Suprapubic skin (tissue), 4 donors: ENCODE measurements around the gene SH2D2A. TPM values are rescaled to one million over a fixed set of nuclear protein-coding genes. Genes with fewer than 3 reads are reported as not detected.
A peak's percentile ranks its signal among the peaks of the same experiment; 100 is the strongest.

Experiments
- DNase-seq, 2 donors: peaks; one replicate each; pipeline ENCODE4 v3.0.0-alpha.2; 2019; ENCODE audit warnings: low spot score in 2 of 2
- H3K27ac ChIP-seq: fragments of 200-600 bp; sonication (generic); one replicate; pipeline ENCODE4 v1.5.1; 2019
- H3K27me3 ChIP-seq: fragments of 200-600 bp; sonication (generic); one replicate; pipeline ENCODE4 v1.5.1; 2019
- H3K36me3 ChIP-seq: fragments of 200-600 bp; sonication (generic); one replicate; pipeline ENCODE4 v1.5.1; 2019
- H3K4me1 ChIP-seq: fragments of 200-600 bp; sonication (generic); one replicate; pipeline ENCODE4 v1.5.1; 2019
- H3K4me3 ChIP-seq: fragments of 200-600 bp; sonication (generic); one replicate; pipeline ENCODE4 v1.5.1; 2019; ENCODE audit warnings: mild to moderate bottlenecking
- H3K9me3 ChIP-seq: fragments of 200-600 bp; sonication (generic); one replicate; pipeline ENCODE4 v1.5.1; 2019
- CTCF ChIP-seq, 2 donors: fragments of 200-600 bp in 1 of 2; fragments of 450-650 bp in 1 of 2; sonication (generic) in 1 of 2; IDR thresholded peaks; one replicate each; pipeline ENCODE4 v1.5.1; 2016 to 2019; ENCODE audit warnings: antibody characterized with exemption in 2 of 2, mild to moderate bottlenecking in 1 of 2, moderate library complexity in 1 of 2
- EP300 ChIP-seq: sonication (generic); formaldehyde crosslinking; IDR thresholded peaks from one replicate; pipeline ENCODE4 v1.6.1; 2017; ENCODE audit warnings: antibody characterized with exemption
- POLR2A ChIP-seq, 2 donors: fragments of 450-650 bp; IDR thresholded peaks; one replicate each; pipeline ENCODE4 v1.6.1; 2017; ENCODE audit warnings: antibody characterized with exemption in 2 of 2, mild to moderate bottlenecking in 2 of 2, moderate library complexity in 2 of 2
- POLR2AphosphoS5 ChIP-seq, 3 donors: sonication (generic); formaldehyde crosslinking; IDR thresholded peaks; one replicate each; pipeline ENCODE4 v1.6.1; 2017; ENCODE audit warnings: antibody characterized with exemption in 3 of 3
- WGBS: methylation state at CpG from one replicate; pipeline ENCODE4 v1.1.5; 2018; 5-methylcytosine and 5-hydroxymethylcytosine counted together
- total RNA-seq, 4 donors: library from RNA; depleted of rRNA; stranded (reverse); fragments of >200 nt; gene quantifications; one replicate each; pipeline ENCODE4 v1.1.0, GENCODE V29; 2016

The SH2D2A gene
- total RNA-seq, 4 donors from 2014 or later = 0.29 to 0.48 TPM; not detected in 2

- H3K4me1 ChIP-seq = no peaks in the 10 kb centered on the region
Measured at GRCh38 chr1:156823210-156823790, 6.7 kb upstream of the SH2D2A start.

GRCh38 chr1:156822680-156823079 lies 6.0 kb upstream of the SH2D2A start:
- Histone ChIP-seq H3K9me3 (no peaks in the 10 kb centered on the region), H3K4me3 (no peak overlapping the region), H3K27me3 (peaks cover 8% of the 10 kb centered on the region), H3K4me1 (no peaks in the 10 kb centered on the region), H3K27ac (no peak overlapping the region), H3K36me3 (no peaks in the 10 kb centered on the region)
- TF ChIP-seq EP300 (no peak), POLR2AphosphoS5 (IDR thresholded peaks at IDR 0.05) (no peak), POLR2A (IDR thresholded peaks at IDR 0.05) (no peak), CTCF (IDR thresholded peaks at IDR 0.05) (no peak)
- DNase-seq = no peak
- 94% methylated on average over 1 of the region's 1 CpG for WGBS

More at GRCh38 chr1:156823210-156823790, 6.7 kb upstream of the SH2D2A start:
- Histone ChIP-seq H3K4me3 (no peak overlapping the region), H3K36me3 (no peaks in the 10 kb centered on the region), H3K27me3 (peaks cover 8% of the 10 kb centered on the region), H3K9me3 (no peaks in the 10 kb centered on the region), H3K27ac (no peak overlapping the region)
- no peak for TF ChIP-seq POLR2AphosphoS5 (IDR thresholded peaks at IDR 0.05)
- TF ChIP-seq EP300 = no peak
- no peak for TF ChIP-seq POLR2A (IDR thresholded peaks at IDR 0.05)
- TF ChIP-seq CTCF (IDR thresholded peaks at IDR 0.05) = no peak
- WGBS = 90% methylated on average over 5 of the region's 5 CpGs
- DNase-seq = no peak

GRCh38 chr1:156821801-156822200 lies 5.2 kb upstream of the SH2D2A start:
- TF ChIP-seq EP300 (no peak), POLR2AphosphoS5 (IDR thresholded peaks at IDR 0.05) (no peak), CTCF (IDR thresholded peaks at IDR 0.05) (no peak), POLR2A (IDR thresholded peaks at IDR 0.05) (no peak)
- peaks cover 8% of the 10 kb centered on the region for H3K27me3 ChIP-seq
- no peaks in the 10 kb centered on the region for H3K9me3 ChIP-seq
- H3K4me3 ChIP-seq = no peak overlapping the region
- H3K4me1 ChIP-seq = no peaks in the 10 kb centered on the region
- DNase-seq = no peak
- no peaks in the 10 kb centered on the region for H3K36me3 ChIP-seq
- 72% methylated on average over 4 of the region's 4 CpGs for WGBS
- H3K27ac ChIP-seq = no peak overlapping the region

- Histone ChIP-seq H3K27me3 (no peaks in the 10 kb centered on the region), H3K27ac (peak overlapping the region; percentile 27), H3K9me3 (no peaks in the 10 kb centered on the region), H3K36me3 (no peaks in the 10 kb centered on the region), H3K4me1 (peaks cover 17% of the 10 kb centered on the region), H3K4me3 (peak overlapping the region; percentile 2)
- WGBS = 80% methylated on average over 10 of the region's 10 CpGs
- DNase-seq = no peak
- TF ChIP-seq CTCF (IDR thresholded peaks at IDR 0.05) (no peak), EP300 (no peak), POLR2A (IDR thresholded peaks at IDR 0.05) (no peak), POLR2AphosphoS5 (IDR thresholded peaks at IDR 0.05) (no peak)
Measured at GRCh38 chr1:156815961-156816422, 656 bp downstream of the SH2D2A start.

- no peak for DNase-seq
- WGBS = 68% methylated on average over 5 of the region's 5 CpGs
- no peak overlapping the region for H3K4me3 ChIP-seq
- no peaks in the 10 kb centered on the region for H3K27me3 ChIP-seq
- no peak for TF ChIP-seq CTCF (IDR thresholded peaks at IDR 0.05)
- H3K27ac ChIP-seq = no peak overlapping the region
- peaks cover 17% of the 10 kb centered on the region for H3K4me1 ChIP-seq
- no peaks in the 10 kb centered on the region for H3K9me3 ChIP-seq
- H3K36me3 ChIP-seq = no peaks in the 10 kb centered on the region
Measured at GRCh38 chr1:156815307-156815826, 1.3 kb downstream of the SH2D2A start.
